ENCODE results near the gene TMTC1.

GRCh38 chr12:29691161-29691854 is 92.4 kb downstream of the TMTC1 start:
- TF ChIP-seq, protein P1, sequence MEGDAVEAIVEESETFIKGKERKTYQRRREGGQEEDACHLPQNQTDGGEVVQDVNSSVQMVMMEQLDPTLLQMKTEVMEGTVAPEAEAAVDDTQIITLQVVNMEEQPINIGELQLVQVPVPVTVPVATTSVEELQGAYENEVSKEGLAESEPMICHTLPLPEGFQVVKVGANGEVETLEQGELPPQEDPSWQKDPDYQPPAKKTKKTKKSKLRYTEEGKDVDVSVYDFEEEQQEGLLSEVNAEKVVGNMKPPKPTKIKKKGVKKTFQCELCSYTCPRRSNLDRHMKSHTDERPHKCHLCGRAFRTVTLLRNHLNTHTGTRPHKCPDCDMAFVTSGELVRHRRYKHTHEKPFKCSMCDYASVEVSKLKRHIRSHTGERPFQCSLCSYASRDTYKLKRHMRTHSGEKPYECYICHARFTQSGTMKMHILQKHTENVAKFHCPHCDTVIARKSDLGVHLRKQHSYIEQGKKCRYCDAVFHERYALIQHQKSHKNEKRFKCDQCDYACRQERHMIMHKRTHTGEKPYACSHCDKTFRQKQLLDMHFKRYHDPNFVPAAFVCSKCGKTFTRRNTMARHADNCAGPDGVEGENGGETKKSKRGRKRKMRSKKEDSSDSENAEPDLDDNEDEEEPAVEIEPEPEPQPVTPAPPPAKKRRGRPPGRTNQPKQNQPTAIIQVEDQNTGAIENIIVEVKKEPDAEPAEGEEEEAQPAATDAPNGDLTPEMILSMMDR (IDR thresholded peaks at IDR 0.05; ENCODE audit: low read length): no peak
- no peak for TF ChIP-seq EZH2 (IDR thresholded peaks at IDR 0.05; ENCODE audit: borderline replicate concordance, low read length)

Data from OCI-LY1 (cell line).